Fibroblast of pulmonary artery (primary cell): Measurements from ENCODE around the gene DYNLL2.
"Not testable (repeated sequence)": the region's sequence is repeated elsewhere in the genome, so short reads cannot be mapped to it uniquely, and the experiment has no call there.

Experiments used
- DNase-seq: peaks from one replicate; pipeline ENCODE4 v3.0.0-alpha.2; 2010; ENCODE audit warnings: low read depth
- H3K4me3 ChIP-seq: replicated peaks from 2 replicates; pipeline ENCODE4 v1.5.1; 2011; ENCODE audit warnings: low read depth, mild to moderate bottlenecking, control low read depth, low read length, moderate library complexity
- CTCF ChIP-seq: IDR thresholded peaks from 2 replicates; pipeline ENCODE4 v1.5.1; 2011; ENCODE audit warnings: mild to moderate bottlenecking, control low read depth, low read length, inconsistent platforms; ENCODE audit errors: missing control alignments

The DYNLL2 gene

GRCh38 chr17:58066401-58066800 is 16.8 kb upstream of the DYNLL2 start:
- DNase-seq: no peak
- TF ChIP-seq CTCF: no peak
- no peak overlapping the region for H3K4me3 ChIP-seq

- H3K4me3 ChIP-seq: no peak overlapping the region
- TF ChIP-seq CTCF: no peak
- no peak for DNase-seq
Measured at GRCh38 chr17:58072862-58073261, 10.4 kb upstream of the DYNLL2 start.

- H3K4me3 ChIP-seq: not testable (repeated sequence)
Measured at GRCh38 chr17:58073266-58073665, 10.0 kb upstream of the DYNLL2 start.

GRCh38 chr17:58074406-58074805 is 8.8 kb upstream of the DYNLL2 start:
- not testable (repeated sequence) for DNase-seq, H3K4me3 ChIP-seq

More at GRCh38 chr17:58073266-58073665, 10.0 kb upstream of the DYNLL2 start:
- DNase-seq: not testable (repeated sequence)

- no peak for DNase-seq
- no peak for TF ChIP-seq CTCF
- no peak overlapping the region for H3K4me3 ChIP-seq
Measured at GRCh38 chr17:58079300-58080033, 3.8 kb upstream of the DYNLL2 start.

- TF ChIP-seq CTCF: no peak
- DNase-seq: no peak
- no peak overlapping the region for H3K4me3 ChIP-seq
Measured at GRCh38 chr17:58081646-58082340, 1.4 kb upstream of the DYNLL2 start.

GRCh38 chr17:58082341-58082869 is 814 bp upstream of the DYNLL2 start:
- H3K4me3 ChIP-seq: no peak overlapping the region
- no peak for DNase-seq
- TF ChIP-seq CTCF: no peak
